ENCODE measurements around the gene TECTA.
"Not testable (repeated sequence)": the region's sequence is repeated elsewhere in the genome, so short reads cannot be mapped to it uniquely, and the experiment has no call there.

DNA sequence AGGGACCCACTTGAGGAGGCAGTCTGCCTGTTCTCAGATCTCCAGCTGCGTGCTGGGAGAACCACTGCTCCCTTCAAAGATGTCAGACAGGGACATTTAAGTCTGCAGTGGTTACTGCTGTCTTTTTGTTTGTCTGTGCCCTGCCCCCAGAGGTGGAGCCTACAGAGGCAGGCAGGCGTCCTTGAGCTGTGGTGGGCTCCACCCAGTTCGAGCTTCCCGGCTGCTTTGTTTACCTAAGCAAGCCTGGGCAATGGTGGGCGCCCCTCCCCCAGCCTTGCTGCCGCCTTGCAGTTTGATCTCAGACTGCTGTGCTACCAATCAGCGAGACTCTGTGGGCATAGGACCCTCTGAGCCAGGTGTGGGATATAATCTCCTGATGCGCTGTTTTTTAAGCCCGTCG lies 76.6 kb downstream of the TECTA start:
- not testable (repeated sequence) for TF ChIP-seq EZH2 (IDR thresholded peaks at IDR 0.05); POLR2AphosphoS5 (IDR thresholded peaks at IDR 0.05; ENCODE audit: borderline replicate concordance, low read depth, low read length)

All from SK-N-MC (cell line).